Measurements from ENCODE around the gene NPAS2.

Gene NPAS2

GRCh38 chr2:100780203-100781008 lies 39.5 kb upstream of the NPAS2 start:
- H3K4me3 ChIP-seq (ENCODE audit: control insufficient read depth, low read depth, low read length): no peak overlapping the region
- no peak for TF ChIP-seq CTCF (conservative IDR thresholded peaks at IDR 0.05; ENCODE audit: control insufficient read depth, insufficient read depth, low read depth, low read length)
- no peak for DNase-seq (ENCODE audit: low read depth)

GRCh38 chr2:100781009-100781325 lies 39.0 kb upstream of the NPAS2 start:
- no peak overlapping the region for H3K4me3 ChIP-seq (ENCODE audit: control insufficient read depth, low read depth, low read length)
- DNase-seq (ENCODE audit: low read depth): no peak
- TF ChIP-seq CTCF (conservative IDR thresholded peaks at IDR 0.05; ENCODE audit: control insufficient read depth, insufficient read depth, low read depth, low read length): no peak

- H3K4me3 ChIP-seq (ENCODE audit: control insufficient read depth, low read depth, low read length): no peak overlapping the region
- DNase-seq (ENCODE audit: low read depth): no peak
- TF ChIP-seq CTCF (conservative IDR thresholded peaks at IDR 0.05; ENCODE audit: control insufficient read depth, insufficient read depth, low read depth, low read length): no peak
These were observed 38.2 kb upstream of the NPAS2 start for GRCh38 chr2:100781523-100782379.

DNA sequence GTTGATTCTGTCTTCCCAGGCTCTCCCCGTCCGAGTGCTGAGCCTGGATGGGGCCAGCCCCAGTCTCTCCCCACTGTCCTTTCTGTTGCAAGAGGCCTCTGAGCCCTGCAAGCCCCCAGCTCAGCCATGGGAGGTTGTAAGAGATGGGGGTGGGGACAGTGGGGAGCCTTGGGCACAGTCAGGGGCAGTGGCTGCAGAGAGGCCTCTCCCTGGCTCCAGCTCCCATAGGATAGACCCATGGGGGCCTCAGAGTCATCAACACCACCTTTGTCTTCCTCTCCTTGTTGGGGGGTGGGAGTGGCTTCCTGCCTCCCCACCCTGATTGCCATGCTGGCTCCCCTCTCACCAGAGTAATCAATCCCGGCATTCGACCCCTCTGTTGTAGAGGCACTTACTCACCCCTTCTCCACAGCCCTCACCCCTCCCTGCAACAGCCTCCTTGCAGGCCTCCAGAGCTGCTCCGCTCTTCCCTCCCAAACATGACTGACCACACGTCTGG lies 37.5 kb upstream of the NPAS2 start:
- H3K4me3 ChIP-seq (ENCODE audit: control insufficient read depth, low read depth, low read length): no peak overlapping the region
- no peak for TF ChIP-seq CTCF (conservative IDR thresholded peaks at IDR 0.05; ENCODE audit: control insufficient read depth, insufficient read depth, low read depth, low read length)

GRCh38 chr2:100783987-100784386 lies 36.0 kb upstream of the NPAS2 start:
- no peak for DNase-seq (ENCODE audit: low read depth)
- TF ChIP-seq CTCF (conservative IDR thresholded peaks at IDR 0.05; ENCODE audit: control insufficient read depth, insufficient read depth, low read depth, low read length): no peak

More for the DNA sequence above, 37.5 kb upstream of the NPAS2 start:
- no peak for DNase-seq (ENCODE audit: low read depth)

GRCh38 chr2:100784681-100785080 lies 35.3 kb upstream of the NPAS2 start:
- TF ChIP-seq CTCF (conservative IDR thresholded peaks at IDR 0.05; ENCODE audit: control insufficient read depth, insufficient read depth, low read depth, low read length): no peak
- no peak for DNase-seq (ENCODE audit: low read depth)

More at GRCh38 chr2:100783987-100784386, 36.0 kb upstream of the NPAS2 start:
- H3K4me3 ChIP-seq (ENCODE audit: control insufficient read depth, low read depth, low read length): no peak overlapping the region

More at GRCh38 chr2:100784681-100785080, 35.3 kb upstream of the NPAS2 start:
- H3K4me3 ChIP-seq (ENCODE audit: control insufficient read depth, low read depth, low read length): no peak overlapping the region
